Cerebellar cortex (tissue), 1 donor: ENCODE results near the gene LSR.

Experiments used
- DNase-seq: peaks from one replicate; pipeline ENCODE4 v3.0.0-alpha.2; 2015; ENCODE audit warnings: low spot score

The LSR gene

DNA sequence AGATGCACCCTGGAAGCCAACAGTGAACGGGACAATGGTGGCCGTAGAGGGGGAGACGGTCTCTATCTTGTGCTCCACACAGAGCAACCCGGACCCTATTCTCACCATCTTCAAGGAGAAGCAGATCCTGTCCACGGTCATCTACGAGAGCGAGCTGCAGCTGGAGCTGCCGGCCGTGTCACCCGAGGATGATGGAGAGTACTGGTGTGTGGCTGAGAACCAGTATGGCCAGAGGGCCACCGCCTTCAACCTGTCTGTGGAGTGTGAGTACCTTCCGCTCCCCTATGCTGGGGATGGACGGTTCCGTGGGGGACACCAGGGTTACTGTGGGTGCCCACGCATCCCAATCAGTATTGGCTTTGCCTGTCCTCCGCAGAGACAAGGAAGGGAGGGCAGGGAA, 53.6 kb downstream of the LSR start:
- DNase-seq = no peak

DNA sequence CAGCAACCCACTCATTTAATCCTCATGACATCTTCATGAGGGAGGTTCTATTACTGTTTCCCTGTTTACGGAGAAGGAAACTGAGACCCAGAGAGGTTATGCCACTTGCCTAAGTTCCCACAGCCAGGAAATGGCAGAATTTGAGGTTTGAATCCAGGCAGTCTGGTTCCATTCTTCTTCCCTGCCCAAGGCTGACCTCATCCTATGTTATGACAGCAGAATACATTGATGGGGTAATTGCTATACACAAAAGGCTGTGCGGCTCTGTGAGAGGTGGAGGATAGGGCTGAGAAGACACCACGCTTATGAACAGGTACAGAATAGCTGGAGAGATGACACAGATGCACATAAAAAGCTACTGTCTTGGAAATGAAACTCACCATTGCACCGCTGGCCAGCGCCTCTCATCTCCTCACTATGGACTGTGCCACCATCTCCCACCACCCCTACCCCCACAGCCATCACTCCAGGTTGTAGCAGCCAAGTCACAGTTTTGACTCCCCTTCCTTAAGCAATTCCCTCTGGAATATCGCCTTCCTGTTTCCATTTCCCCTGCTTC, 54.6 kb downstream of the LSR start:
- no peak for DNase-seq

DNA sequence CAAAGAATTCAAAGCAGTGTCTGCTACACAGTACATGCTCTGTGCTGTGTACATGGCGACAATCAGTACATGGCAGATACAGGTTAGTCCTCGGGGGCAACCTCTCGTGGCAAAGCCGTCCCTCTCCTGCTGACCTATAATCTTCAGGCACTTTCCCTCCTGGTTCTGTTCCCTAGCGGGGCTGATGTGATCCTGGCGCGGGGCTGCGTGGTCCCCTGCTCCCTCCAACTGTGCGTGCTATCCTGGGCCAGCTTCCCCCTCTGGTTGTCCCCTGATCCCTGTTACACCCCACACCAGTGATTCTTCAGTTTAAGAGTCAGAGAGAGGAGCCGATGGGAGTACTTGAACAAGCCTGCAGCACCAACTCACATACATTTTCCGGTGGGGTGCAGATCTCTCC, 55.2 kb downstream of the LSR start:
- DNase-seq = no peak

DNA sequence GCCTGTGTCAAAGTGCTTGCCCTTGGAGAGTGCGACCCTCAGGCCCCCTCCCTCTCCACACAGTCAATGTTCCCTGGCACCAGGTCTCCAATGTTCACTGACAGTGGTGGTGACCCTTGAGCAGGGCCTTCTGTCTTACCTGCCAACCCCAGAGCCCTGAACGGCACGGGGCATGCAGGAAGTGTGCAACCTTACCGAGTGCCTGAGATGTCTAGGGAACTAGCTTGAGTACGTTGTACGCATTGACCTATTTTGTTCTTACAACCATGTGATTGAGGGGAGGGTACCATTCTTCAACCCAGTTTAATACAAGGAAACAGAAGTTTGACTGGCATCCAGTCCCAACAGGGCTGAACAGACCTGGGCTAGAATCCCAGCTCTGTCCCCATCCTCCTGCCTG, 56.4 kb downstream of the LSR start:
- DNase-seq = no peak

DNA sequence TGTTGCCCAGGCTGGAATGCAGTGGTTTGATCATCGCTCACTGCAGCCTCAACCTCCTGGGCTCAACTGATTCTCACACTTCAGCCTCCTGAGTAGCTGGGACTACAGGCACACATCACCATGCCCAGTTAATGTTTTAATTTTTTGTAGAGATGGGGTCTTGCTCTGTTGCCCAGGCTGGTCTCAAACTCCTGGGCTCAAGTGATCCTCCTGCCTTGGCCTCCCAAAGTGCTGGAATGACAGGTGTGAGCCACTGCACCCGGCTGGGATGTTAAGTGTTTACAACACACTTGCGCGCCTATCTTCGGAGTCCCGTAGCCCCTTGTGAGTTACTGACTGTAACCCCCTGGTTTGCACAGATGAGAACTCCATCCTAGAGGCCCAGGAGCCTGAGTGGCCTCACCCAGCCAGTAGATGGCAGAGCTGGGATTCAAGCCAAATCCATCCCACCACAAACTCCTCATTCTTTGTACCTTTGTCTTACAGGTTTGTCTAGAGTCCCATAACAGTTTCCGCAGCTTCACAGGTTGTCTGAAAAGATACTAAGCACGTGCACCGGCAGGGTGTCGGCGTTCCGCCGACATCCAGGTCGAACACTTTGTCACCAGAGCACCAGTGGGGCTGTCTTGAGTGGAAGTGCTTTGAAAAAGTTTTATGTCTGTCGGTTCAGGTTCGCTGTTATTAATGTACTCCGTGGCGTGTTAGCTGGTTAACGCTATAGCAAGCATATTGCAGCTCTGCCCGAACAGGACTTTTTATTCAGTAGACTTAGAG, 57.9 kb downstream of the LSR start:
- DNase-seq = peak; percentile 10

DNA sequence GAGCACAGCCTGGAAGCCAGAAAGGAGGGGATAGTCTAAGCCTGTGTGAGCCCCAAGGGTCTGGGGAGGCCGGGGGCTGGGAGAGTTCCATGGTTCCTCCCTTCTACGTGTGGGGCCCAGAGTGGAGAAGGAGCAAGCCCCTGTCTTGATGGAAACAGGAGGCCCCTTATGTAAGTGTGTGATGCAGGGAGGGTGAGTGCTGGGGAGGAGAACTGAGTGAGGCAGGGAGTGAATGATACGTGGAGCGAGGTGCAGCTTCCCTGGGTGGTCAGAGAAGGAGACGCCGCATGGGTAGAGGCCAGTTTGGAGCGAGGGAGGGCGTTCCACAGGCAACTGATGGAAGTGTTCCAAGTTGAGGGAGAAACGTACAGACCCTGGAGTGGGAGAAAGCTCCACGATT, 59.1 kb downstream of the LSR start:
- DNase-seq = no peak

DNA sequence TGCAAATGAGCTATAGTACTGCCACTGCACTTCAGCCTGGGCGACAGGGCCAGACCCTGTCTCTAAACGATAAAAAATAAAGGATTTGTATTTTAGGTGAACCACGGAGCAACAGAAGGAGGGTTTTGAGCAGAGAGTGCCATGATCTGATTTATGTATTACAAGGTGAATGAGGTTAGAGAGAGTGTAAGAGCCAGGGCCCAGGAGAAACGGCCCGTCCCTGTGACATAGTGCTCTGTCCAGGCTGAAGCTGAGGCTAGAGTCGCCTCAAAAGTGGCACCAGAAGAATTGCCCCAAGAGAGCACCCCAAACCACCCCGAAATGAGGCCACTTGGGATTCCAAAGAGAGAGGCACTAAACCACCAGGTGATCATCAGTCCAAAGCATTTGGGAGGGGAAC, 60.1 kb downstream of the LSR start:
- DNase-seq = no peak

DNA sequence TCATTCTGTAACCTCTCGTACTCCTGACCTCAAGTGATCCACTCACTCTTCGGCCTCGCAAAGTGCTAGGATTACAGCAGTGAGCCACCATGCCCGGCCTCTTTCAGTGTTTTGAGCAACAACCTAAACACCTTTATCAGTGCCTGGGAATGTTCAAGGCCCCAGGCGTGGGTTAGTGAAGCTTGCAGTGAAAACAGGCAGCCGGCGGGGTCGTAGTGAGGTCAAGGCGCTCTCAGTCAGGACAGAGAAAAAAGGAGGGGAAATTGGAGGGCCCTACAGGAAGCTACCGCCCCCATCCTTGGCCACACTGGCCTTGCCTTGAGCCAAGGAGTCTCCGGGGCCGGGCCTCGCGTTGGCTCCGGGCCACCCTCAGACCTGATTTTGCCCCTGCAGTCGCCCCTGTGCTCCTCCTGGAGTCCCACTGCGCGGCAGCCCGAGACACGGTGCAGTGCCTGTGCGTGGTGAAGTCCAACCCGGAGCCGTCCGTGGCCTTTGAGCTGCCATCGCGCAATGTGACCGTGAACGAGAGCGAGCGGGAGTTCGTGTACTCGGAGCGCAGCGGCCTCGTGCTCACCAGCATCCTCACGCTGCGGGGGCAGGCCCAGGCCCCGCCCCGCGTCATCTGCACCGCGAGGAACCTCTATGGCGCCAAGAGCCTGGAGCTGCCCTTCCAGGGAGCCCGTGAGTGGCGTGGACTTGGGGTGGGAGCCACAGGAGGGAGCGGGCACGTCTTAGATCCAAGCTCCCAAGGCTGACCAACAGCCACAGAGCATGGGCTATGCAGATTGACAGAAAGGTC, 60.9 kb downstream of the LSR start:
- DNase-seq = no peak

DNA sequence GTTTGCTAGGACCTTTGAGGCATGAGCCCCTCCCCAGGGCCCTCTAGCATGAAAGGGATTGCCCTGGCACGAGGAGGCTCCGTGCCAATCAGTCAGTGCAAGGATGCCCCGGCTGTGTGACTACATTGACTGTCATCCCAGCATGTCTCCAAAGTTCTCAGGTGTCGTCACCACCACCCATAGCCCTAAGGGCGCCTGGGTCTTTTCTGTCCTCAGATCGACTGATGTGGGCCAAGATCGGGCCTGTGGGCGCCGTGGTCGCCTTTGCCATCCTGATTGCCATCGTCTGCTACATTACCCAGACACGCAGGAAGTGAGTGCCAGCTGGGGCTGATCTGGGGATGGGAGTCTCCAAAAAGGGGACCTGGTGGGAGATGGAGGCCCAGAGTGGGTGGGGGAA, 61.5 kb downstream of the LSR start:
- no peak for DNase-seq

DNA sequence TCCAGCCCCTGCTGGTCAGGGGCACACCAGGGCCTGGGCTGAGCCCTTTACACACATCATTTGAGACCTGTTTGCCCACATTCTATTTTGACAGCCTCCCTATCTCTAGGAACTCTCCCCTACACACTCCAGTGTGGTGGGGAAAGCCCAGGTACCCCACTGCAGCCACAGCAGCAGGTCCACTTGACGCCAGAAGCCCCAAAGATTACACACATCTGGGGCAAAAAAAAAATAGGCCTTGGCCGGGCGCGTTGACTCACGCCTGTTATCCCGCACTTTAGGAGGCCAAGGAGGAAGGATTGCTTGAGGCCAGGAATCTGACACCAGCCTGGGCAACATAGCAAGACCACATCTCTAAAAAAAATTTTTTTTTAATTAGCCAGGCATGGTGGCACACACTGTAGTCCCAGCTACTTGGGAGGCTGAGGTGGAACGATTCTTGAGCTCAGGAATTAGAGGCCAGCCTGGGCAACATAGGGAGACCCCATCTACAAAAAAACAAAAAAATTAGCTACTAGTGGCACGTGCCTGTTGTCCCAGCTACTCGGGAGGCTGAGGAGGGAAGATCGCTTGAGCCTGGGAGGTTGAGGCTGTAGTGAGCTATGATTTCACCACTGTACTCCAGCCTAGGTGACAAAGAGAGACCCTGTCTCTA, 62.1 kb downstream of the LSR start:
- DNase-seq = no peak

DNA sequence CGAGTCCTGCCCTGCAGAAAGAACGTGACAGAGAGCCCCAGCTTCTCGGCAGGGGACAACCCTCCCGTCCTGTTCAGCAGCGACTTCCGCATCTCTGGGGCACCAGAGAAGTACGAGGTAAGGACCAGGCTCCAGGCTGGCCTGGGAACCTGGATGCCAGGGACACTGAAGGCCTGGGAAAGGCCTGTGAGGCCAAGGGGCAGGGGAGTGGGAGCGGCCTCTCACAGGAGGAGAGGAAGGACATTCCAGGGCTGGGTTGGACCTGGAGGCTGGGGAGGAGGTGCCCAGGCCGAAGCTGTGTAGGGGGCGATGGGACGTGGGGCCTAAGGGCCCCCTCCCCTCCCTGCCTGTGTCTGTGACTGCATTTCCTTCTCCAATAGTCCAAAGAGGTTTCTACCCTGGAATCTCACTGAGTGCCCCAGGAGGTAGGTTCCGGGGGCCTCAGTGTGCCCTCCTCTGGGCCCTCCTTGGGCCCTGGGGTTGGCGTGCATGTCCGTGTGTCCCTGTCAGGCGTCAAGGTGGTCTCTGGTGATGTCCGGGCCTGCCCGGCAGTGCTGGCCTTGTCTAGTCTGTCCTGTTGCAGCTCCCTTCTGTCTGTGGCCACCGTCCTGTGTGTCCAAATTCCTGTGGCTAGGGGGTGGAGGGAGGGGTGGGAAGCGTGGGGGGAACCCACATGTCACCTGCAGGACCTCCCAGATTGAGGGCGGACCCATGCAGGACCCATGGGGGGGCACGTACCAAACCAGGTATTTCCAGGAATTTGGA, 63.3 kb downstream of the LSR start:
- DNase-seq = no peak

DNA sequence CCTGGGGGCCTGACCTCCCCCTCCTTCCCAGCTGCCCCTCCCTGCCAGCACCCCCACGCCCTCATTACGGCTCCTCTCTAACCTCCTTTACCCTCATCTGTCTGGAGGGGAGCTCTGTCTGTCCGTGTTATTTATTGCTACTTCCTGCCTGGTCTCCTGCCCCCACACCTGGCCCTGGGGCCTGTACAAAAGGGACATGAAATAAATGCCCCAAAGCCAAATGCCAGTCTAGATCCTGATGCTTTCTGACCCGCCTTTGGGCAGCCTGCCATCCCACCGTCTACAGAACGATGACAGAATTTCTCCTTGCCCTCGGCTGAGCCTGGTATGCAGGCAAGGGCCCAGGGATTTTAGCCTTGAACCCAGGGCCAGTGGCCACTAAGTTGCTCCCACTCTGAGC, 64.8 kb downstream of the LSR start:
- DNase-seq = no peak

DNA sequence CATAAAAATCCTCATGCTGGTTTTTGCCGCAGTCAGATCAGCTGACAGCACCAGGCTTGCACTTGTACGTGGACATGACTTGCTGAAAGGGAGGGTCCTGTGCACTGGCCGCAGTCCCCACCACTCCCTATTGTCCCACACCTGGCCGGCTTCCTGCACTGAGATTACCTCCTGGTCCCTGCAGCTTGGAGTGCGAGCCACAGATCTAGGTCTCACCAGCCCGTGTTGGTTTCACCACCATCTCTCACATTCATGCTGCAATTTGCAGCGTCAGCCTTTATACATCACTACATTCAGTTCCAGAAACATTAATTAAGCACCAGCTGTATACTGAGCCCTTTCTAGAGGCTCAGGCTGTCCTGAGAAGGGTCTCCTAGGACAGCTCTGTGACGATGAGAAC, 65.2 kb downstream of the LSR start:
- DNase-seq = no peak

DNA sequence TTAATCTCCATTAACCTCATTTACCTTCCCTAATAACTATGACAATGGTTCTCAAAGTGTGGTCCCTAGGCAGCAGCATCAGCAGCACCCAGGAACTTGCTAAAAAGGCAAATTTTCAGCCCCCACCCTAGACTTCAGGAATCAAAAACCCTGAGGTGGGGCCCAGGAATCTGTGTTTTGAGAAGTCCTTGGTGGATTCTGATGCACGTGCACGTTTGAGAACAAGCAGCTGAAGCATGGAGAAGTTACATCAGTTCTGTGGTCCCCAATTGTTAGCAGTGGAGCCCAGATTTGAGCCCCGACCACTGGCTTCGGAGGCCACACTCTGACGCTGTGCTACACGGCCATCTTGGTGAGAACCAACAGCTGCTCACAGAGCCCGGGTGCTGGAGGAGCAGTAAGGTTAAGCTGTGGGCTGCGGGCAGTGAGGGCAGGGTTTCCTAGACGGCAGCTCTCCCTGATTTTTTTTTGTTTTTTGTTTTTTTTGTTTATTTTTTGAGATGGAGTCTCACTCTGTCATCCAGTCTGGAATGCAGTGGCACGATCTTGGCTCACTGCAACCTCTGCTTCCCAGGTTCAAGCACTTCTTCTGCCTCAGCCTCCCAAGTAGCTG, 66.2 kb downstream of the LSR start:
- DNase-seq = no peak

DNA sequence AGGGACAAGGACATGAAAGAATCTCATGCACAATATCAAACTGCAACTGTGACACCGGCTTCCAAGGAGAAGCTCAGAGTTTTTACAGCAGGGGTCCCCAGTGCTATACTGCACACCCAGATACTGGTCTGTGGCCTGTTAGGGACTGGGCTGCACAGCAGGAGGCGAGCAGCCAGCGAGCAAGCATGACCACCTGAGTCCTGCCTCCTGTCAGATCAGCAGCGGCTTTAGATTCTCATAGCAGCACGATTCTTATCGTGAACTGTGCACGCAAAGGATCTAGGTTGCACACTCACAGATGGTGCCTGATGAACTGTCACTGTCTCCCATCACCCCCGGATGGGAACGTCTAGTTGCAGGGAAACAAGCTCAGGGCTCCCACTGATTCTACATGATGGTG, 67.1 kb downstream of the LSR start:
- no peak for DNase-seq

DNA sequence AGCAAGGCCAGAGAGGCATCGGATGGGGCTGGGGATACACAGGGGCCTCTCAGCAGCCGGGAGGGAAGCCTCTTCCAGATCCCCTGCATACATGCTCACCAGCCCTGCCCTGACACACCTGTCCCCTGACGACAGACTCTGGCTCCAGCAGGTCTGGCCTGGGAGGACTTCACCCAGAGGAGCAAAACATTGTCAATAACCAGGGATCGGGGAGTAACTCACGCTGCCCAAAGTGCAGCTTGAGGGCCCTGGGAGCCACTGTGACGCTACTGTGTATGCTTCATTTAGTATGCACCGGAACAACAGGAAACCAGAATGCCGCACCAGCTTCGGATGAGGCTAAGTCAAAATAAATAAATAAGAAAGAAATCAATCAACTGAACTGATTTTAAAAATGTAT, 67.8 kb downstream of the LSR start:
- no peak for DNase-seq
